ENCODE measurements around the gene P3H2. TPM values are rescaled to one million over a fixed set of nuclear protein-coding genes. Genes with fewer than 3 reads are reported as not detected.

Gene P3H2
- total RNA-seq, 1 donor from 2014 or later, result 23.5 TPM

- Mint-ChIP-seq H3K4me3 (peak overlapping the region; percentile 14), H3K27me3 (no peaks in the 10 kb centered on the region), H3K9me3 (no peaks in the 10 kb centered on the region), H3K27ac (peak overlapping the region; percentile 62), H3K4me1 (ENCODE audit: unreplicated experiment) (peaks cover 24% of the 10 kb centered on the region), H3K36me3 (no peaks in the 10 kb centered on the region)
- no peak for DNase-seq (ENCODE audit: extremely low spot score, unreplicated experiment)
- no peak for TF ChIP-seq CTCF (conservative IDR thresholded peaks at IDR 0.05)
Observed at GRCh38 chr3:190058521-190059241, 62.0 kb downstream of the P3H2 start.

GRCh38 chr3:190056742-190057141 is 64.0 kb downstream of the P3H2 start:
- Mint-ChIP-seq H3K4me3 (no peak overlapping the region), H3K4me1 (ENCODE audit: unreplicated experiment) (peaks cover 21% of the 10 kb centered on the region), H3K9me3 (no peaks in the 10 kb centered on the region), H3K36me3 (no peaks in the 10 kb centered on the region), H3K27ac (no peak overlapping the region), H3K27me3 (no peaks in the 10 kb centered on the region)
- DNase-seq (ENCODE audit: extremely low spot score, unreplicated experiment), result no peak
- no peak for TF ChIP-seq CTCF (conservative IDR thresholded peaks at IDR 0.05)

GRCh38 chr3:190055773-190056172 is 64.9 kb downstream of the P3H2 start:
- H3K4me1 Mint-ChIP-seq (ENCODE audit: unreplicated experiment), result peaks cover 26% of the 10 kb centered on the region
- H3K27me3 Mint-ChIP-seq, result no peaks in the 10 kb centered on the region
- no peak for TF ChIP-seq CTCF (conservative IDR thresholded peaks at IDR 0.05)
- no peaks in the 10 kb centered on the region for H3K9me3 Mint-ChIP-seq
- no peak overlapping the region for H3K27ac Mint-ChIP-seq
- no peaks in the 10 kb centered on the region for H3K36me3 Mint-ChIP-seq
- H3K4me3 Mint-ChIP-seq, result no peak overlapping the region
- DNase-seq (ENCODE audit: extremely low spot score, unreplicated experiment), result no peak

- peak; percentile 27 for TF ChIP-seq CTCF (conservative IDR thresholded peaks at IDR 0.05)
- DNase-seq (ENCODE audit: extremely low spot score, unreplicated experiment), result no peak
- peak overlapping the region; percentile 19 for H3K27ac Mint-ChIP-seq
- H3K36me3 Mint-ChIP-seq, result no peaks in the 10 kb centered on the region
- H3K4me1 Mint-ChIP-seq (ENCODE audit: unreplicated experiment), result peaks cover 21% of the 10 kb centered on the region
- no peaks in the 10 kb centered on the region for H3K9me3 Mint-ChIP-seq
- no peak overlapping the region for H3K4me3 Mint-ChIP-seq
- H3K27me3 Mint-ChIP-seq, result no peaks in the 10 kb centered on the region
Observed at GRCh38 chr3:190053919-190054672, 66.6 kb downstream of the P3H2 start.

GRCh38 chr3:190051641-190052040 is 69.1 kb downstream of the P3H2 start:
- Mint-ChIP-seq H3K27ac (no peak overlapping the region), H3K4me1 (ENCODE audit: unreplicated experiment) (peaks cover 17% of the 10 kb centered on the region)
- no peak for DNase-seq (ENCODE audit: extremely low spot score, unreplicated experiment)

More at GRCh38 chr3:190051641-190052040, 69.1 kb downstream of the P3H2 start:
- Mint-ChIP-seq H3K36me3 (no peaks in the 10 kb centered on the region), H3K27me3 (no peaks in the 10 kb centered on the region), H3K9me3 (no peaks in the 10 kb centered on the region), H3K4me3 (no peak overlapping the region)
- TF ChIP-seq CTCF (conservative IDR thresholded peaks at IDR 0.05), result no peak
